MCF 10A (cell line): ENCODE results near the gene PGAP6. TPM values are rescaled to one million over a fixed set of nuclear protein-coding genes. Genes with fewer than 3 reads are reported as not detected.

ENCODE experiments used
- BruUV-seq: library from RNA; stranded (reverse); fragments of 400-500 nt; replicated peaks from 2 replicates; lab custom pipeline; 2021; lab: Mats Ljungman, UMichigan
- CTCF ChIA-PET: fragments of 300-600 bp; sonication (Branson Sonifier 250); formaldehyde crosslinking; extraction: SDS; loops from one replicate; lab custom pipeline; 2021; ENCODE audit warnings: antibody characterized with exemption, inconsistent platforms; lab: Yijun Ruan, JAX
- POLR2A ChIA-PET: fragments of 300-600, 350-650 bp; sonication (Branson Sonifier 250); formaldehyde crosslinking; extraction: SDS; loops from one replicate; lab custom pipeline; 2020; ENCODE audit warnings: antibody characterized with exemption, inconsistent platforms; lab: Yijun Ruan, JAX
- DNase-seq: peaks from one replicate; pipeline ENCODE4 v3.0.0-alpha.2; 2018; ENCODE audit not compliant: unreplicated experiment
- H3K27ac Mint-ChIP-seq: one replicate; pipeline ENCODE4 v1.8.0; 2022; ENCODE audit warnings: mild to moderate bottlenecking, low read depth, mixed read lengths; ENCODE audit not compliant: unreplicated experiment
- H3K27me3 Mint-ChIP-seq: one replicate; pipeline ENCODE4 v1.8.0; 2022; ENCODE audit warnings: mixed read lengths; ENCODE audit not compliant: insufficient read depth, unreplicated experiment
- H3K36me3 Mint-ChIP-seq: one replicate; pipeline ENCODE4 v1.8.0; 2022; ENCODE audit warnings: mild to moderate bottlenecking, moderate library complexity, mixed read lengths; ENCODE audit not compliant: insufficient read depth, unreplicated experiment
- H3K4me1 Mint-ChIP-seq: one replicate; pipeline ENCODE4 v1.8.0; 2022; ENCODE audit warnings: mixed read lengths; ENCODE audit not compliant: insufficient read depth, unreplicated experiment
- H3K4me3 Mint-ChIP-seq: one replicate; pipeline ENCODE4 v1.8.0; 2022; ENCODE audit warnings: mild to moderate bottlenecking, moderate library complexity, mixed read lengths; ENCODE audit not compliant: unreplicated experiment
- H3K9me3 Mint-ChIP-seq: one replicate; pipeline ENCODE4 v1.8.0; 2022; ENCODE audit warnings: mixed read lengths; ENCODE audit not compliant: unreplicated experiment
- intact Hi-C: fragments of 100-400 bp; cut with micrococcal nuclease; formaldehyde crosslinking; loops from 2 replicates; pipeline ENCODE4 v1.14.1; 2022
- total RNA-seq: library from RNA; stranded (reverse); gene quantifications from 2 replicates; pipeline ENCODE4 v1.2.3, GENCODE V29; 2022
- TF ChIP-seq, protein P1 (sequence below): fragments of 200-600 bp; IDR thresholded peaks from one replicate; pipeline ENCODE4 v1.8.0; 2022; ENCODE audit warnings: antibody characterized with exemption, mild to moderate bottlenecking; ENCODE audit not compliant: unreplicated experiment

The PGAP6 gene
- total RNA-seq, 1 experiment from 2014 or later, result 18.3 TPM

DNA sequence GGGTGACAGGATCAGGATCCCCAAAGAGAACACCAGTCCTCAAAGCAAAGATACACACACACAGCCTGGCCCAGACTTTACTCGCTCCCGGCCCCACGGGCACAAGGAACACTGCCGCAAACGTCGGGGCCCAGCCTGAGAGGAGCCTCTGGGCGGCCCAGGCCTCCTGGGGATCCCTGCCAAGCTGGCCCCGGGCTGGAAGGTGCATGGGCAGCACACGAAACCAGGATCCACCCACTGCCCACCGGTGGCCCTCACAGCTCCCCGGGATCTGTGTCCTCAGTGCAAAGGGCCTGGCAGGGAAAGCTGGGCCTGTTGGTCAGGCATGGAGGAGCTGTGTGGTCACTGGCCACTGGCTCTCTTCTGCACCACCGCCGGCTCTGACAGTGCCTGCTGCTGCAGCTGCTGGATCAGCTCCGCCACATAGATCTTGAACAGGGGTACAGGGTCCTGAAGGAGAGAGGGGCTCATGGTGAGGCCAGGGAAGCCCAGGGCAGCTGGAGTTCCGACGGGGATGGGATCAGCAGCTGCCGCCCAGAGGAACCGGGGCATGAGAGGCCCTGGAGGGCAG, 14.4 kb downstream of the PGAP6 start:
- no peaks in the 10 kb centered on the region for H3K27me3 Mint-ChIP-seq
- TF ChIP-seq, protein P1, sequence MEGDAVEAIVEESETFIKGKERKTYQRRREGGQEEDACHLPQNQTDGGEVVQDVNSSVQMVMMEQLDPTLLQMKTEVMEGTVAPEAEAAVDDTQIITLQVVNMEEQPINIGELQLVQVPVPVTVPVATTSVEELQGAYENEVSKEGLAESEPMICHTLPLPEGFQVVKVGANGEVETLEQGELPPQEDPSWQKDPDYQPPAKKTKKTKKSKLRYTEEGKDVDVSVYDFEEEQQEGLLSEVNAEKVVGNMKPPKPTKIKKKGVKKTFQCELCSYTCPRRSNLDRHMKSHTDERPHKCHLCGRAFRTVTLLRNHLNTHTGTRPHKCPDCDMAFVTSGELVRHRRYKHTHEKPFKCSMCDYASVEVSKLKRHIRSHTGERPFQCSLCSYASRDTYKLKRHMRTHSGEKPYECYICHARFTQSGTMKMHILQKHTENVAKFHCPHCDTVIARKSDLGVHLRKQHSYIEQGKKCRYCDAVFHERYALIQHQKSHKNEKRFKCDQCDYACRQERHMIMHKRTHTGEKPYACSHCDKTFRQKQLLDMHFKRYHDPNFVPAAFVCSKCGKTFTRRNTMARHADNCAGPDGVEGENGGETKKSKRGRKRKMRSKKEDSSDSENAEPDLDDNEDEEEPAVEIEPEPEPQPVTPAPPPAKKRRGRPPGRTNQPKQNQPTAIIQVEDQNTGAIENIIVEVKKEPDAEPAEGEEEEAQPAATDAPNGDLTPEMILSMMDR, result no peak
- no peak for DNase-seq
- H3K9me3 Mint-ChIP-seq, result no peaks in the 10 kb centered on the region
- H3K36me3 Mint-ChIP-seq, result peaks cover 23% of the 10 kb centered on the region
- H3K27ac Mint-ChIP-seq, result no peak overlapping the region
- intact Hi-C loops, result no loop called here
- POLR2A ChIA-PET, result interaction anchor here (0.6 kb wide), 1 partner anchor 199 kb away, joined by 3 read pairs; no protein-coding TSS in a partner anchor
- H3K4me3 Mint-ChIP-seq, result no peak overlapping the region
- H3K4me1 Mint-ChIP-seq, result no peaks in the 10 kb centered on the region
- CTCF ChIA-PET, result interaction anchor here (0.6 to 1.0 kb wide), 2 partner anchors 27 to 250 kb away, joined by 3 to 5 read pairs; no protein-coding TSS in a partner anchor
- TSS peak; percentile 55 for BruUV-seq

DNA sequence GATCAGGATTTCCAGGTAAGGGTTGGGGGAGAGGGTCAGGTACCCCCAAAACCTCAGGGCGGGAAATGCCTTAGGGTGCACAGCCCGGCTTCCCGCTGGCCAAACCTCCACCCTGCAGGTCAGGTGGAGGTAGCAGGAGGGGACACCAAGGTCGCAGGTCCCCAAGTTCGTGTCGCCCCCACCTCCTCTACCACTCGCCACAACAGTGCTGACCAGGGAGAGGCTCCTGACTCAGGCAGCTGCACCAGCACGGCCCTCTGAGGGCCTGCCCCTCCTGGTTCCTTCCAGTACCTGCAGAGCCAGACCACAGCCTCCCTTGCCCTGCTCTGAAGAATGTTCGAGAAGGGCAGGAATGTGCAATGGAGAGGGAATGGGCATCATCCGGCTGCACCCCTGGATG, 15.3 kb downstream of the PGAP6 start:
- intact Hi-C loops, result no loop called here
- ChIA-PET POLR2A (no interaction called here), CTCF (interaction anchor here (1.2 kb wide), 1 partner anchor 11 kb away, joined by 5 read pairs; no protein-coding TSS in a partner anchor)
- BruUV-seq, result no TSS peak
- H3K4me1 Mint-ChIP-seq, result no peaks in the 10 kb centered on the region
- H3K4me3 Mint-ChIP-seq, result no peak overlapping the region
- DNase-seq, result no peak
- H3K27ac Mint-ChIP-seq, result no peak overlapping the region
- H3K36me3 Mint-ChIP-seq, result peaks cover 23% of the 10 kb centered on the region
- TF ChIP-seq, protein P1, result no peak
- no peaks in the 10 kb centered on the region for H3K27me3 Mint-ChIP-seq
- H3K9me3 Mint-ChIP-seq, result no peaks in the 10 kb centered on the region

DNA sequence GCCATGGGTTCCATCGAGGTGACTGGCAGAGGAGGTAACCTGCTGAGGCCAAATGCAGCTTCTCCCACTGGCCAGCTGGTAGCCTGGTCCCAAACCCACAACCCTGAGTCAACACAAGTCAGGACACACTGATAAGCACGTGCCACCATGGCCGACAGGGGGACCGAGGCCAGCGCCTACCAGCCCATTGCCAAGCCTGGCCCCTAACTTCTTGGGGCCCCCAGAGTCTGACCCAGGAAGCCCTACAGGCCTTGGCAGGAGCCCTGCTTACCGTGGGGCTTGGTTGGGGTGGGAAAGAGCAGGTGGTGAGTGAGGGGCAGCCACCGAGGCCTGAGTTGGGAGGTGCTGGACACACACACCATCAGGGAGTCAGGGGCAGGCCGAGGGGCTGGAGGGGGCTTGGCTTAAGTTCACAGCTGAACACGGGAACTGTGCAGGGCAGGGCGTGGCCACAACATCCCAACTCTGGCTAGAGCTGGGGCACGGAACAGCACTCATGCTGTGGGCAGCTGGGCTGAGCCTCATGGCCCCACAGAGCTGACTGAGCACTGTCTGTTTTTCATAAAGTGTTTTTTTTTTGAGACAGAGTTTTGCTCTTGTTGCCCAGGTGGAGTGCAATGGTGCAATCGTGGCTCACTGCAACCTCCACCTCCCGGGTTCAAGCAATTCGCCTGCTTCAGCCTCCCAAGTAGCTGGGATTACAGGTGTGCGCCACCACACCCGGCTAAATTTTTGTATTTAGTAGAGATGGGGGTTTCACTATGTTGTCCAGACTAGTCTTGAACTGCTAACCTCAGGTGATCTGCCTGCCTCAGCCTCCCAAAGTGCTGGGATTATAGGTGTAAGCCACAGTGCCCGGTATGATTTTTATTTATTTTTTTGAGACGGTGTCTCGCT, 16.9 kb downstream of the PGAP6 start:
- no peak for DNase-seq
- intact Hi-C loops, result no loop called here
- no peak overlapping the region for H3K4me3 Mint-ChIP-seq
- TF ChIP-seq, protein P1, result no peak
- H3K36me3 Mint-ChIP-seq, result peaks cover 15% of the 10 kb centered on the region
- POLR2A ChIA-PET, result interaction anchor here (0.7 to 1.1 kb wide), 2 partner anchors 77 to 130 kb away, joined by 4 read pairs; partner anchors contain the start of gene FAM234A
- no TSS peak for BruUV-seq
- CTCF ChIA-PET, result interaction anchor here (0.6 to 1.4 kb wide), 5 partner anchors 240 to 299 kb away, joined by 3 to 7 read pairs (median 4); no protein-coding TSS in a partner anchor
- H3K27me3 Mint-ChIP-seq, result no peaks in the 10 kb centered on the region
- H3K27ac Mint-ChIP-seq, result peak overlapping the region; percentile 51
- H3K9me3 Mint-ChIP-seq, result no peaks in the 10 kb centered on the region
- no peaks in the 10 kb centered on the region for H3K4me1 Mint-ChIP-seq
